GM18909 (cell line): ENCODE measurements around the gene CGB3.
"Not testable (repeated sequence)": the region's sequence is repeated elsewhere in the genome, so short reads cannot be mapped to it uniquely, and the experiment has no call there.

Source experiments
- ATAC-seq: cut with Tn5 transposase; IDR thresholded peaks from one replicate; pipeline ENCODE4 v1.9.1; 2021; ENCODE audit warnings: mild to moderate bottlenecking; ENCODE audit not compliant: unreplicated experiment, poor library complexity

Gene CGB3

GRCh38 chr19:49024233-49024632 is at the start of gene CGB3:
Gene CGB3, minus strand, starts transcription at chr19:49024333. Its CDS starts 362 bp downstream, at chr19:49023971.
- not testable (repeated sequence) for ATAC-seq

GRCh38 chr19:49071860-49072547 is 47.9 kb upstream of the CGB3 start:
- no peak for ATAC-seq

GRCh38 chr19:49070416-49070815 is 46.3 kb upstream of the CGB3 start:
- ATAC-seq: no peak

- no peak for ATAC-seq
These were observed 44.9 kb upstream of the CGB3 start for GRCh38 chr19:49069026-49069425.

- ATAC-seq: no peak
These were observed 43.4 kb upstream of the CGB3 start for GRCh38 chr19:49067554-49067953.

GRCh38 chr19:49065905-49066512 is 41.9 kb upstream of the CGB3 start:
- no peak for ATAC-seq

- ATAC-seq: no peak
These were observed 40.9 kb upstream of the CGB3 start, which contains the start of gene NTF4 for GRCh38 chr19:49064768-49065611. Gene NTF4, minus strand, starts transcription at chr19:49064818. Its CDS starts 2,821 bp downstream, at chr19:49061997.

- no peak for ATAC-seq
These were observed 40.0 kb upstream of the CGB3 start for GRCh38 chr19:49064029-49064629.

GRCh38 chr19:49061445-49061844 is 37.3 kb upstream of the CGB3 start:
- ATAC-seq: no peak

- ATAC-seq: no peak
These were observed 36.9 kb upstream of the CGB3 start for GRCh38 chr19:49061000-49061399.

GRCh38 chr19:49059053-49059452 is 34.9 kb upstream of the CGB3 start:
- ATAC-seq: no peak

GRCh38 chr19:49058562-49058961 is 34.4 kb upstream of the CGB3 start:
- no peak for ATAC-seq

GRCh38 chr19:49057636-49058234 is 33.6 kb upstream of the CGB3 start, which contains the start of gene CGB7:
Gene CGB7, minus strand, starts transcription at chr19:49057749. Its CDS starts 2,374 bp downstream, at chr19:49055375.
- no peak for ATAC-seq

- ATAC-seq: not testable (repeated sequence)
These were observed 32.9 kb upstream of the CGB3 start for GRCh38 chr19:49056902-49057596.

- no peak for ATAC-seq
These were observed 32.2 kb upstream of the CGB3 start for GRCh38 chr19:49056101-49056901.

GRCh38 chr19:49050376-49051033 is 26.4 kb upstream of the CGB3 start:
- ATAC-seq: not testable (repeated sequence)

GRCh38 chr19:49049834-49050233 is 25.7 kb upstream of the CGB3 start:
- not testable (repeated sequence) for ATAC-seq

- not testable (repeated sequence) for ATAC-seq
These were observed 24.9 kb upstream of the CGB3 start, which contains the start of gene CGB8 for GRCh38 chr19:49049011-49049410. Gene CGB8, minus strand, starts transcription at chr19:49049111. Its CDS starts 372 bp downstream, at chr19:49048739.
